Progenitor cell of endocrine pancreas (in vitro differentiated cells): Measurements from ENCODE around the gene ADD1. TPM values are rescaled to one million over a fixed set of nuclear protein-coding genes. Genes with fewer than 3 reads are reported as not detected.
A peak's percentile ranks its signal among the peaks of the same experiment; 100 is the strongest.

ENCODE experiments used
- DNase-seq: peaks from one replicate; pipeline ENCODE4 v3.0.0; 2021; ENCODE audit warnings: low spot score; ENCODE audit not compliant: unreplicated experiment
- H3K27ac Mint-ChIP-seq: 2 replicates; pipeline ENCODE4 v1.8.0; 2021; ENCODE audit warnings: mild to moderate bottlenecking, moderate library complexity, mixed read lengths
- H3K27me3 Mint-ChIP-seq: 2 replicates; pipeline ENCODE4 v1.8.0; 2021; ENCODE audit warnings: mixed read lengths
- H3K36me3 Mint-ChIP-seq: 2 replicates; pipeline ENCODE4 v1.8.0; 2022; ENCODE audit warnings: mixed read lengths; ENCODE audit not compliant: insufficient read depth
- H3K4me1 Mint-ChIP-seq: 2 replicates; pipeline ENCODE4 v1.8.0; 2021; ENCODE audit warnings: low read depth, mixed read lengths
- H3K4me3 Mint-ChIP-seq: 2 replicates; pipeline ENCODE4 v1.8.0; 2021; ENCODE audit warnings: low read depth, mild to moderate bottlenecking, moderate library complexity, mixed read lengths
- H3K9me3 Mint-ChIP-seq: 2 replicates; pipeline ENCODE4 v1.8.0; 2021; ENCODE audit warnings: low read depth, mixed read lengths
- total RNA-seq: library from RNA; stranded (reverse); gene quantifications from 2 replicates; pipeline ENCODE4 v1.2.1, GENCODE V29; 2021
- TF ChIP-seq, protein P1 (sequence below): fragments of 200-600 bp; sonication (generic); IDR thresholded peaks from one replicate; pipeline ENCODE4 v1.5.0; 2021; ENCODE audit warnings: antibody characterized with exemption, mild to moderate bottlenecking; ENCODE audit not compliant: unreplicated experiment

Gene ADD1
- total RNA-seq, 1 donor from 2014 or later, result 271 TPM

DNA sequence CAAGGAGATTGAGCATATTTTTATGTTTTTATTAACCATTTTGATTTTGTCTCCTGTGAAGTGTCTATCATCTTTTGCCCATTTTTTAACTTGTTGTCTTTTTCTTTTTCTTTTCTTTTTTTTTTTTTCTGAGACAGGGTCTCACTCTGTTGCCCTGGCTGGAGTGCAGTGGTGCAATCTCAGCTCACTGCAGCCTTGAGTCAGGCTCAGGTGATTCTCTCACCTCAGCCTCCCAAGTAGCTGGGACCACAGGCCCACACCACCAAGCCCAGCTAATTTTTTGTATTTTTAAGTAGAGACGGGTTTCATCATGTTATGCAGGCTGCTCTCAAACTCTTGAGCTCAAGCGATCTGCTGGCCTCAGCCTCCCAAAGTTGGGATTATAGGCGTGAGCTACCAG, 4.6 kb upstream of the ADD1 start:
- TF ChIP-seq, protein P1, sequence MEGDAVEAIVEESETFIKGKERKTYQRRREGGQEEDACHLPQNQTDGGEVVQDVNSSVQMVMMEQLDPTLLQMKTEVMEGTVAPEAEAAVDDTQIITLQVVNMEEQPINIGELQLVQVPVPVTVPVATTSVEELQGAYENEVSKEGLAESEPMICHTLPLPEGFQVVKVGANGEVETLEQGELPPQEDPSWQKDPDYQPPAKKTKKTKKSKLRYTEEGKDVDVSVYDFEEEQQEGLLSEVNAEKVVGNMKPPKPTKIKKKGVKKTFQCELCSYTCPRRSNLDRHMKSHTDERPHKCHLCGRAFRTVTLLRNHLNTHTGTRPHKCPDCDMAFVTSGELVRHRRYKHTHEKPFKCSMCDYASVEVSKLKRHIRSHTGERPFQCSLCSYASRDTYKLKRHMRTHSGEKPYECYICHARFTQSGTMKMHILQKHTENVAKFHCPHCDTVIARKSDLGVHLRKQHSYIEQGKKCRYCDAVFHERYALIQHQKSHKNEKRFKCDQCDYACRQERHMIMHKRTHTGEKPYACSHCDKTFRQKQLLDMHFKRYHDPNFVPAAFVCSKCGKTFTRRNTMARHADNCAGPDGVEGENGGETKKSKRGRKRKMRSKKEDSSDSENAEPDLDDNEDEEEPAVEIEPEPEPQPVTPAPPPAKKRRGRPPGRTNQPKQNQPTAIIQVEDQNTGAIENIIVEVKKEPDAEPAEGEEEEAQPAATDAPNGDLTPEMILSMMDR, result no peak
- Mint-ChIP-seq H3K36me3 (peaks cover 5% of the 10 kb centered on the region), H3K4me1 (peaks cover 5% of the 10 kb centered on the region), H3K27me3 (no peaks in the 10 kb centered on the region), H3K9me3 (peaks cover 7% of the 10 kb centered on the region), H3K27ac (no peak overlapping the region), H3K4me3 (no peak overlapping the region)
- no peak for DNase-seq

DNA sequence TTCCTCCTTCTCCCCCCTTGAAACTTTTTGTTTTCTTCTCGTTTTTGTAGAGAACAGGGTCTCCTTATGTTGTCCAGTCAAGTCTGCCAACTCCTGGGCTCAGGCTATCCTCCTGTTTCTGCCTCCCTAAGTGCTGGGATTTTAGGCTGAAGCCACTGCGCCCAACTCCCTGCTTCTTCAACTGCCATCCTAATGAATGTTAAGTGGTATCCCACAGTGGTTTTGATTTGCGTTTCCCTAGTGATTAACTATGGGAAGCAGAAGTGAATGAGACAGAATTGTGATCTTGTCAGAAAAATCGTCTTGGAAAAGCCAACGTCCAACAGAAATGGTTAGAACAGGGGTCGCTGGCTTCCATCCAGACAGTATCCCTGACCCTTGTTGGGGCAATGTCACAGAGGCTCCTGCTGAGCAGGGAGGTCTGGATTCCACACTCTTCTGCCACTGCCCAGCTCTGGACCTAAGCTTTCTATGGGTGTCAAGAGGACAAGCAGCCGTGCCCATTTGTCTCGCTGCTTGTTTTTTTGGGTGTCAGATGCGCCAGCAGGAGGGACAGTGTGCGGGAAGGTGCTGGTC, 869 bp upstream of the ADD1 start:
- peak overlapping the region; percentile 80 for H3K4me3 Mint-ChIP-seq
- peaks cover 27% of the 10 kb centered on the region for H3K4me1 Mint-ChIP-seq
- peaks cover 5% of the 10 kb centered on the region for H3K36me3 Mint-ChIP-seq
- TF ChIP-seq, protein P1, result no peak
- H3K27me3 Mint-ChIP-seq, result no peaks in the 10 kb centered on the region
- H3K27ac Mint-ChIP-seq, result peak overlapping the region; percentile 87
- peaks cover 7% of the 10 kb centered on the region for H3K9me3 Mint-ChIP-seq
- no peak for DNase-seq

DNA sequence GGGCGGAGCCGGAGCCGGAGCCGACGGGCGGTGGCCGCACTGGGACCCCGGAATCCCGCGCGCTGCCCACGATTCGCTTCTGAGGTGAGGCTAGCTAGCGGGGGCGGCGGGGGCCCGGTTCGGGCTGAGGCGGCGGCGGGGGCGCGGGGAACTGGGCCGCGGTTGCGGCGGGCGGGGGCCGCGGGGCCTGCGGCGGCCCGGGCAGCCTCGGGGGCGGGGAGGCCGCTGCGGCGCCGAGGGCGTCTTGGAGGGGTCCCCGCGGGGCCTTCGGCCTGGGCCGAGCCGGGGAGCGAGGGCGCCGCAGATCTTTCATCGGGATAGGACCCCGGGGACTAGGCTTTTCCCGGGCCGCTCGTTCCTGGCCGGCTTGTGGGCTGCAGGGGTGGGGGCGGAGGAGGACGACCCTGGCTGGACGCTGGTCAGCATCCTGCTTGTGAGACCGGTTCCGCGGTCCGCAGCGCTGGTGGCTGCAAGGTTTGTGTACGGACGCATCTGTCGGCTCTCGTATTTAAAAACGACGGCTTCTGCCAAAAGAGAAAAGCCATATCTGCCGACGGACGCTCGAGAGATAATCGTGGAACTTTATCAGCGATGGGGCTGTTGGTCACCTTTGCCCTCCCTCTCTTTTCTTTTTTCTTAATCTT, 419 bp downstream of the ADD1 start:
- Mint-ChIP-seq H3K4me3 (peak overlapping the region; percentile 93), H3K9me3 (peaks cover 7% of the 10 kb centered on the region), H3K36me3 (peaks cover 5% of the 10 kb centered on the region), H3K27ac (peak overlapping the region; percentile 93), H3K4me1 (peaks cover 29% of the 10 kb centered on the region), H3K27me3 (no peaks in the 10 kb centered on the region)
- DNase-seq, result peak; percentile 51
- TF ChIP-seq, protein P1, result no peak

DNA sequence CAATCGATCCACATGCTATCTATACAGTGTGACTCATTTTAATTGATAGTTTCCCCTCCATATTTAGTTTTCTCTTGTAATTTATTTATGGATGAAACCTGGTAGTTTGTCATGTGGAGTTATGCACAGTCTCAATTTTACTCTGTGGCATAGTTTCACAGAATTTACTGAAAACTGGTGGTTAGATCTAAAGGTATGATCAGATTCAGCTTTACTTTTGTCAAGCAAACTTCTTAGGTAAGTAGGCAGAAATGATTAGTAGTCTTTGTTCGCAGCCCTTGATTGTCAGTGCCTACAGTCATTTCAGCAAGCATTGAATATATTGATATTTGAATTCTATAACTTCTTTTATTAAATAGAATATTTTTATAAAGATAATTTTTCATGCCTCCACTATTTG, 2.5 kb downstream of the ADD1 start:
- no peak overlapping the region for H3K27ac Mint-ChIP-seq
- H3K4me3 Mint-ChIP-seq, result peak overlapping the region; percentile 93
- H3K4me1 Mint-ChIP-seq, result peaks cover 39% of the 10 kb centered on the region
- H3K27me3 Mint-ChIP-seq, result no peaks in the 10 kb centered on the region
- H3K36me3 Mint-ChIP-seq, result no peaks in the 10 kb centered on the region
- no peak for DNase-seq
- TF ChIP-seq, protein P1, result no peak
- no peaks in the 10 kb centered on the region for H3K9me3 Mint-ChIP-seq

DNA sequence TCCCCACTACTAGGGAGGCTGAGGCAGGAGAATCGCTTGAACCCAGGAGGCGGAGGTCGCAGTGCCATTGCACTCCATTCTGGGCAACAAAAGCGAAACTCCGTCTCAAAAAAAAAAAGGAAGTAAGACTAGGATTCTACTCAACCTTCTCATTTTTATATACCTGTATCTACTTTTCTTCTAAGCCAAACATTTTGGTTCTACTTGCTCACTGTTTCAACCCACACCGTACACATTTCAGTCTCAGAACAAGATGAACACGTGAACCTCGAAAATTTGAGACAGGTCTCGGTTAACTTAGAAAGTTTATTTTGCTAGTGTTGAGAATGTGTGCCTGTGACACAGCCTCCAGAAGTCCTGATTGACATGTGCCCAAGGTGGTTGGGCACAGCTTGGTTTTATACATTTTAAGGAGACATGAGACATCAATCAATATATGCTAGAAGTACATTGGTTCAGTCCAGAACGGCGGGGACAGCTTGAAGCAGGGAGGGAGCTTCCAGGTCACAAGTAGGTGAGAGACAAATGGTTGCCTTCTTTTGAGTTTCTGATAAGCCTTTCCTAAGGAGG, 3.7 kb downstream of the ADD1 start:
- H3K4me3 Mint-ChIP-seq, result no peak overlapping the region
- H3K27ac Mint-ChIP-seq, result peak overlapping the region; percentile 41
- no peaks in the 10 kb centered on the region for H3K27me3 Mint-ChIP-seq
- TF ChIP-seq, protein P1, result no peak
- H3K36me3 Mint-ChIP-seq, result no peaks in the 10 kb centered on the region
- no peaks in the 10 kb centered on the region for H3K9me3 Mint-ChIP-seq
- H3K4me1 Mint-ChIP-seq, result peaks cover 42% of the 10 kb centered on the region
- DNase-seq, result no peak
